Lung (tissue), 12 donors: ENCODE measurements around the gene ARAP2. TPM values are rescaled to one million over a fixed set of nuclear protein-coding genes. Genes with fewer than 3 reads are reported as not detected.

ENCODE experiments used
- ATAC-seq: fragments of 200-7000 bp; cut with Tn5 transposase; one replicate; pipeline ENCODE4 v1.9.1; 2020; ENCODE audit warnings: moderate number of reproducible peaks; ENCODE audit not compliant: insufficient read depth, low FRiP score
- DNase-seq, 3 donors: peaks; one replicate each; pipeline ENCODE4 v3.0.0-alpha.2; 2013 to 2017
- H3K27ac ChIP-seq, 2 donors: one replicate each; pipeline ENCODE4 v1.5.1; 2013; ENCODE audit warnings: mild to moderate bottlenecking in 2 of 2, moderate library complexity in 2 of 2, control low read depth in 1 of 2, inconsistent platforms in 1 of 2, low read depth in 1 of 2, low read length in 1 of 2
- H3K27me3 ChIP-seq, 3 donors: one replicate each; pipeline ENCODE4 v1.5.1; 2013; ENCODE audit warnings: low read length in 2 of 3; ENCODE audit not compliant: control insufficient read depth in 3 of 3, insufficient read depth in 3 of 3
- H3K36me3 ChIP-seq, 4 donors: one replicate each; pipeline ENCODE4 v1.5.1; 2013; ENCODE audit warnings: low read length in 4 of 4, mild to moderate bottlenecking in 1 of 4, moderate library complexity in 1 of 4; ENCODE audit not compliant: control insufficient read depth in 4 of 4, insufficient read depth in 4 of 4
- H3K4me1 ChIP-seq, 5 donors: one replicate each; pipeline ENCODE4 v1.5.1; 2013; ENCODE audit warnings: low read length in 5 of 5, mild to moderate bottlenecking in 2 of 5, moderate library complexity in 1 of 5; ENCODE audit not compliant: control insufficient read depth in 5 of 5, insufficient read depth in 5 of 5
- H3K4me3 ChIP-seq: one replicate; pipeline ENCODE4 v1.5.1; 2013; ENCODE audit warnings: mild to moderate bottlenecking, control low read depth, moderate library complexity
- H3K9ac ChIP-seq, 2 donors: one replicate each; pipeline ENCODE4 v1.5.1; 2013; ENCODE audit warnings: low read length in 2 of 2, control low read depth in 1 of 2; ENCODE audit not compliant: insufficient read depth in 1 of 2
- H3K9me3 ChIP-seq, 4 donors: one replicate each; pipeline ENCODE4 v1.5.1; 2013; ENCODE audit warnings: low read length in 3 of 4, mild to moderate bottlenecking in 1 of 4, moderate library complexity in 1 of 4; ENCODE audit not compliant: control insufficient read depth in 4 of 4, insufficient read depth in 3 of 4
- WGBS, 2 donors: extraction: QIAGEN DNeasy Blood & Tissue Kit; methylation state at CpG; one replicate each; pipeline ENCODE4 v1.1.7; 2013; 5-methylcytosine and 5-hydroxymethylcytosine counted together
- polyA plus RNA-seq, 2 donors: library from polyadenylated mRNA; stranded (reverse); fragments of 200-250 nt; gene quantifications; one replicate each; pipeline ENCODE4 v1.2.1, GENCODE V29; 2013
- total RNA-seq, 2 donors: library from RNA; depleted of rRNA in 1 of 2; stranded (reverse); fragments of >200 nt in 1 of 2; gene quantifications; one replicate each; pipeline ENCODE4 v1.2.1, GENCODE V29; 2014 to 2021
- TF ChIP-seq, protein P1 (sequence below): IDR thresholded peaks from 2 replicates; pipeline ENCODE4 v1.5.1; 2012; ENCODE audit warnings: mild to moderate bottlenecking; ENCODE audit errors: control extremely low read depth, extremely low read depth
- donor health status: control.
- donor health status: control.
- donor health status: Bipolar disorder and iron deficiency.
- donor health status: healthy.
- donor health status: DM: yes; HTN: yes; CAD: no.

Gene ARAP2
- total and polyA plus RNA-seq, 4 donors: 5.9 to 77.8 (median 20.2) TPM

DNA sequence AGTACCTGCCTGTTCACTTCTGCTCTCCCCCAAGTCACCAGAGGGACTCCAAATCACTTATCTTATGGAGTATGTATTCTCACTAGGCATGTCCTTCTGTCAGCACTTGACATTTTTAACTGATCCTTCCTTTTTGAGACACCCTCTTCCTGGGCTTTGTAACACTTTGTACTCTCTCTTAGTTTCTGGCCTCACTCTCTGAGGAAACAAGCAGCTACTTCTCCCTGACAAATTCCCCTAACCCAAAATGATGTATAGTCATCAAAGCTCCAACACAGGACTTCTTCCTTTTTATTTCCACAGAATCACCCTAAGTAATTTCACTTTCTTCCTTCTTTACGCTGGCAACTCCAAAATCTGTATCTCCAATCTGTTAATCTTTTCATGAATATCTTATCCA, 101.8 kb downstream of the ARAP2 start:
- TF ChIP-seq, protein P1, sequence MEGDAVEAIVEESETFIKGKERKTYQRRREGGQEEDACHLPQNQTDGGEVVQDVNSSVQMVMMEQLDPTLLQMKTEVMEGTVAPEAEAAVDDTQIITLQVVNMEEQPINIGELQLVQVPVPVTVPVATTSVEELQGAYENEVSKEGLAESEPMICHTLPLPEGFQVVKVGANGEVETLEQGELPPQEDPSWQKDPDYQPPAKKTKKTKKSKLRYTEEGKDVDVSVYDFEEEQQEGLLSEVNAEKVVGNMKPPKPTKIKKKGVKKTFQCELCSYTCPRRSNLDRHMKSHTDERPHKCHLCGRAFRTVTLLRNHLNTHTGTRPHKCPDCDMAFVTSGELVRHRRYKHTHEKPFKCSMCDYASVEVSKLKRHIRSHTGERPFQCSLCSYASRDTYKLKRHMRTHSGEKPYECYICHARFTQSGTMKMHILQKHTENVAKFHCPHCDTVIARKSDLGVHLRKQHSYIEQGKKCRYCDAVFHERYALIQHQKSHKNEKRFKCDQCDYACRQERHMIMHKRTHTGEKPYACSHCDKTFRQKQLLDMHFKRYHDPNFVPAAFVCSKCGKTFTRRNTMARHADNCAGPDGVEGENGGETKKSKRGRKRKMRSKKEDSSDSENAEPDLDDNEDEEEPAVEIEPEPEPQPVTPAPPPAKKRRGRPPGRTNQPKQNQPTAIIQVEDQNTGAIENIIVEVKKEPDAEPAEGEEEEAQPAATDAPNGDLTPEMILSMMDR: no peak

DNA sequence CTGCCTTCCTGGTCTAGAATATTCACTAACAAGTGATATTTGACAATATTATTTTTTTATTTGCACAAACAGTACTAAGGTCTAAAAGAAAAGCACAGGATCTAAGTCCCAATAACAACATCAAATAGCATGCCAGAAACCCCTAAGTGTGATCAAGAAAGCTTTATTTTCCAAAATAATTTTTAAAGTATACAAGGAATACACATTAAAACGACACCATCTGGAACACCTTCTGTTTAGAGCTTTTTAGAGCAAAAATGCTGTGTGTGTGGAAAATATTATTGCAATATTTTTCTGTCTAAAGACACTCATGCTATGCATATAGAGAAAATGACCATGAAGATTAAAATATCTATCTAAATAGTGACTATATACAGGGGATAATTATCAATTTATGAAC, 103.1 kb downstream of the ARAP2 start:
- Histone ChIP-seq H3K27ac (no peak overlapping the region), H3K9me3 (no peaks in the 10 kb centered on the region), H3K36me3 (peaks cover 0 to 1% (median 0%) of the 10 kb centered on the region in 4 donors), H3K9ac (no peak overlapping the region), H3K4me3 (no peak overlapping the region), H3K4me1 (no peaks in the 10 kb centered on the region), H3K27me3 (no peaks in the 10 kb centered on the region)
- WGBS, 2 donors: 92 to 94% methylated on average over 1 of the region's 1 CpG
- DNase-seq (no peak), ATAC-seq (no peak)
- TF ChIP-seq, protein P1: no peak

More for the DNA sequence above, 101.8 kb downstream of the ARAP2 start:
- H3K27me3 ChIP-seq: no peaks in the 10 kb centered on the region
- no peaks in the 10 kb centered on the region for H3K4me1 ChIP-seq
- no peak overlapping the region for H3K27ac ChIP-seq
- no peaks in the 10 kb centered on the region for H3K9me3 ChIP-seq
- no peak overlapping the region for H3K9ac ChIP-seq
- H3K36me3 ChIP-seq: peaks cover 0 to 1% (median 0%) of the 10 kb centered on the region in 4 donors
- WGBS, 2 donors: 63 to 77% methylated on average over 1 of the region's 1 CpG
- DNase-seq: no peak
- no peak overlapping the region for H3K4me3 ChIP-seq
- no peak for ATAC-seq

DNA sequence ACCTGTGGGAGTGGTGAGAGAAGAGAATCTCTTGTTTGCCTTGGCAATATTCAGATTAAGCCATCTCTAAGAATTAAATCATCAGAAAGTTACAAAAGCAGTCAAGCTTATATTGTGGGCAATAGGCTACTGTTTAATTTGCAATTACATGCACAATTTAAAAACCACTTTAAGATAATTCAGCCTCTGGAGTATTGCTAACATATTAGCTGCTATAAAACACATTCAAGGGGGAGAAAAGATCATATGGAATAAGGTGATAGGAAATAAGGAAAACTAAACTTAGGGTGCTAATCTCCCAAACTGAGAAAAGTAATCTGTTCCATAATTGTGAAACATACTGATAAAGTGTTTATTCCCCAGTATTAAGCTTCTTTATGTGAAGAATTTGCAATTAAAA, 103.9 kb downstream of the ARAP2 start:
- ATAC-seq (no peak), DNase-seq (no peak)
- TF ChIP-seq, protein P1: no peak
- Histone ChIP-seq H3K4me3 (no peak overlapping the region), H3K27me3 (no peaks in the 10 kb centered on the region), H3K9ac (no peak overlapping the region), H3K36me3 (peaks cover 0 to under 1% (median 0%) of the 10 kb centered on the region in 4 donors), H3K9me3 (no peaks in the 10 kb centered on the region), H3K4me1 (no peaks in the 10 kb centered on the region), H3K27ac (no peak overlapping the region)

DNA sequence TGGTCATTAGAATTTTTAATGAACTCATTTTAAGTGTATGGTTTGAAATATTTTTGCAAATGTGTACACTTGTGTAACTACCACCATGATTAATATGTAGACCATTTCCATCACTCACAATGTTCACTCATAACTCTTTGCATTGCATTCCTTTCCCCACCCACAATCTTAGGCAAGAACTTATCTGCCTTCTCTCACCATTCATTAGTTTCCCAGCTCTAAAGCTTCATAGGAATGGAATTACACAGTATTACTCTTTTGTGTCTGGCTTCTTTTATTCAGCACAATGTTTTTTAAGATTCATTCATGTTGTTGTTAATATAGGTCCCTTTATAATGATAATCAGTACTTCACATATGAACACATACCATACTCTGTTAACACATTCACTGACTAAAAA, 106.1 kb downstream of the ARAP2 start:
- ATAC-seq (no peak), DNase-seq (no peak)
- Histone ChIP-seq H3K9me3 (no peaks in the 10 kb centered on the region), H3K27ac (no peak overlapping the region), H3K4me1 (no peaks in the 10 kb centered on the region), H3K27me3 (no peaks in the 10 kb centered on the region), H3K4me3 (no peak overlapping the region), H3K36me3 (no peaks in the 10 kb centered on the region), H3K9ac (no peak overlapping the region)
- TF ChIP-seq, protein P1: no peak
